ENCODE results near the gene LRMDA.

LRMDA gene

DNA sequence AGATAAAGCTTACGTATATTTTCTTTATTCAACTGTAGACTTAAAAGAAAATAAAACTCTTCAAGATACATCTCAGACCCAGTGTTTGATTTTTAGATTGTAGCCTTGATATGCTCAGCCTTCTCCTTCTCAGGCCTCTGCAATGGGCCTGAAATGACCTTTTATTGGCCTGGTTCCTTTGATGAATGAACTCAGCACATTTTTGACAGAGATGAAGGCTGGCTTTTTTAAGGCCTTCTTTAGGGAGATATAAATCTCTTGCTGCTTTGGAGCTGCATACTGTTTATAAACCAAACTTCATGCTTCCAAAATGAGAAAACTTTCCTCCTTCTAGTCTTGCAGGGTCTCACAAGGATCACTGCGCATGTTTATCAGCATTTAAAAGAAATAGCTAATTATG is 1049.8 kb downstream of the LRMDA start:
- no peaks in the 10 kb centered on the region for H3K79me2 ChIP-seq (ENCODE audit: control insufficient read depth, insufficient read depth, low read length, unreplicated experiment)
- H3K4me1 ChIP-seq (ENCODE audit: control insufficient read depth, insufficient read depth, low read length, unreplicated experiment): no peaks in the 10 kb centered on the region
- H3K27ac ChIP-seq (ENCODE audit: low read depth, low read length): no peak overlapping the region
- H3K27me3 ChIP-seq (ENCODE audit: insufficient read depth, low read length): no peaks in the 10 kb centered on the region
- H2AFZ ChIP-seq (ENCODE audit: low read length, unreplicated experiment): no peak overlapping the region
- no peak overlapping the region for H3K4me3 ChIP-seq (ENCODE audit: low read depth, low read length)
- no peaks in the 10 kb centered on the region for H3K36me3 ChIP-seq (ENCODE audit: insufficient read depth, low read length)

DNA sequence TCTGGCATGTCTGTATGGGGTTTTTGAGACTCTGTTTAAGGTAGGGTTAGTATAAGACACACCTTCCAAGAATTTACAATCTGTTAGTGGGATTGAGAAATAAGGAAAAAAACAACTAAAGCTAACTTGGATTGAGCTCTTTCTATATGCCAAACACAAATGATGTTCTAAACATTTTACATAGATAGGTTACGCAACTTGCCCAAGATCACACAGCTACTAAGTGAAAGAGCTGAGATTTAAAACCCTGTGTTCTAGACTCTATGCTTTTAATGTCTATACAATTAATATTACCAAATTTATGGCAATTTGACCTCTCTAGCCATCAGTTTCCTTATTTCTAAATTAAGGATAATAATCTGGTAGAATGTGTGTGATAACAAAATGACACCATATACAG is 1056.2 kb downstream of the LRMDA start:
- no peaks in the 10 kb centered on the region for H3K79me2 ChIP-seq (ENCODE audit: control insufficient read depth, insufficient read depth, low read length, unreplicated experiment)
- H2AFZ ChIP-seq (ENCODE audit: low read length, unreplicated experiment): no peak overlapping the region
- H3K27ac ChIP-seq (ENCODE audit: low read depth, low read length): no peak overlapping the region
- H3K4me1 ChIP-seq (ENCODE audit: control insufficient read depth, insufficient read depth, low read length, unreplicated experiment): peaks cover 7% of the 10 kb centered on the region
- no peaks in the 10 kb centered on the region for H3K27me3 ChIP-seq (ENCODE audit: insufficient read depth, low read length)
- no peaks in the 10 kb centered on the region for H3K36me3 ChIP-seq (ENCODE audit: insufficient read depth, low read length)
- H3K4me3 ChIP-seq (ENCODE audit: low read depth, low read length): no peak overlapping the region

GRCh38 chr10:76488602-76489001 is 1057.2 kb downstream of the LRMDA start:
- no peak overlapping the region for H3K27ac ChIP-seq (ENCODE audit: low read depth, low read length)
- no peaks in the 10 kb centered on the region for H3K79me2 ChIP-seq (ENCODE audit: control insufficient read depth, insufficient read depth, low read length, unreplicated experiment)
- no peaks in the 10 kb centered on the region for H3K36me3 ChIP-seq (ENCODE audit: insufficient read depth, low read length)

DNA sequence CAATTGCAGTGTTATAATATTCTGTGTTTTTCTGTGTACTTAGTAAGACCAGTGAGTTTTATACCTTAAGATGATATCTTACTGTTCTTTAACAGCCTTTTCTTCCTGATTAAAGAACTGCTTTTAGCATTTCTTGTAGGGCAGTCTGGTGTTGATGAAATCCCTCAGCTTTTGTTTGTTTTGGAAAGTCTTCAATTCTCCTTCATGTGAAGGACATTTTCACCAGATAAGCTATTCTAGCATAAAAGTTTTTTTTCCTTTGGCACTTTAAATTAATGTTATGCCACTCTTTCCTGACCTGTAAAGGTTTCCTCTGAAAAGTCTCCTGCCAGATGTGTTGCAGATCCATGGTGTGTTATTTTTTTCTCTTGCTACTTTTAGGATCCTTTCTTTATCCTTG is 1059.8 kb downstream of the LRMDA start:
- Histone ChIP-seq H3K4me3 (ENCODE audit: low read depth, low read length) (no peak overlapping the region), H3K4me1 (ENCODE audit: control insufficient read depth, insufficient read depth, low read length, unreplicated experiment) (peaks cover 7% of the 10 kb centered on the region), H3K27me3 (ENCODE audit: insufficient read depth, low read length) (no peaks in the 10 kb centered on the region), H3K36me3 (ENCODE audit: insufficient read depth, low read length) (no peaks in the 10 kb centered on the region), H3K79me2 (ENCODE audit: control insufficient read depth, insufficient read depth, low read length, unreplicated experiment) (no peaks in the 10 kb centered on the region), H3K27ac (ENCODE audit: low read depth, low read length) (no peak overlapping the region), H2AFZ (ENCODE audit: low read length, unreplicated experiment) (no peak overlapping the region)

More at GRCh38 chr10:76488602-76489001, 1057.2 kb downstream of the LRMDA start:
- Histone ChIP-seq H3K4me1 (ENCODE audit: control insufficient read depth, insufficient read depth, low read length, unreplicated experiment) (peaks cover 7% of the 10 kb centered on the region), H3K4me3 (ENCODE audit: low read depth, low read length) (no peak overlapping the region), H3K27me3 (ENCODE audit: insufficient read depth, low read length) (no peaks in the 10 kb centered on the region), H2AFZ (ENCODE audit: low read length, unreplicated experiment) (no peak overlapping the region)

GRCh38 chr10:76492026-76492425 is 1060.6 kb downstream of the LRMDA start:
- H2AFZ ChIP-seq (ENCODE audit: low read length, unreplicated experiment): no peak overlapping the region
- H3K36me3 ChIP-seq (ENCODE audit: insufficient read depth, low read length): no peaks in the 10 kb centered on the region
- no peaks in the 10 kb centered on the region for H3K79me2 ChIP-seq (ENCODE audit: control insufficient read depth, insufficient read depth, low read length, unreplicated experiment)
- no peak overlapping the region for H3K4me3 ChIP-seq (ENCODE audit: low read depth, low read length)
- no peak overlapping the region for H3K27ac ChIP-seq (ENCODE audit: low read depth, low read length)
- H3K4me1 ChIP-seq (ENCODE audit: control insufficient read depth, insufficient read depth, low read length, unreplicated experiment): peaks cover 7% of the 10 kb centered on the region
- no peaks in the 10 kb centered on the region for H3K27me3 ChIP-seq (ENCODE audit: insufficient read depth, low read length)

DNA sequence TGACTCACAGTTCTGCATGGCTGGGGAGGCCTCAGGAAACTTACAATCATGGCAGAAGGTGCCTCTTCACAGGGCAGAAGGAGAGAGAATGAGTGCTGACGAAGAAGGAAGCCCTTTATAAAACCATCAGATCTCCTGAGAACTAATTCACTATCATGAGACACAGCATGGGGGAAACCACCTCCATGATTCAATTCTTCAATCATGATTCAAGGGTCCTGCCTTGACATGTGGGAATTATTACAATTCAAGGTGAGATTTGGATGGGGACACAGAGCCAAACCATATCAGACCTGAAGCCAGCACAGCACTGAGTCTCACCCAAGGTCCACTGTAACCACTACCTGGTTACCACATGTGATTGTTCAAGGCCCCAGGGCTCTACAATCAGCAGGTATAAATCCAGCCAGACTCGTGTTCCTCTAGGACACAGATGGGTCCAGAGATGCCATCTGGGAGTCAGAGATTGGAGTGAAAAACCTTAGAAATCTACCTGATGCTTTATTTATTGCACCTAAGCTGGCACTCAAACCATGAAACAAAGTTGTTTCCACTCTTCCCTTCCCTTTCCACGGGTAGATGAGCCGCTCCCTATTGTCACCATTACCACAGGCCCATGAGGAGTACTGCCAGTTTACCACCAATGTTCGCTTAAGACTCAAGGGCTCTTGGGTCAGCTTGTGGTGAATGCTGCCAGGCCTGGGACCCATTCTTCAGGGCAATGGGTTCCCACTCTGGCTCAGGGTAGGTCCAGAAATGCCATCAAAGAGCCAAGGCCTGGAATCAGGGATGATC is 1061.5 kb downstream of the LRMDA start:
- Histone ChIP-seq H2AFZ (ENCODE audit: low read length, unreplicated experiment) (no peak overlapping the region), H3K79me2 (ENCODE audit: control insufficient read depth, insufficient read depth, low read length, unreplicated experiment) (no peaks in the 10 kb centered on the region), H3K27me3 (ENCODE audit: insufficient read depth, low read length) (no peaks in the 10 kb centered on the region), H3K4me3 (ENCODE audit: low read depth, low read length) (no peak overlapping the region), H3K4me1 (ENCODE audit: control insufficient read depth, insufficient read depth, low read length, unreplicated experiment) (peaks cover 7% of the 10 kb centered on the region), H3K27ac (ENCODE audit: low read depth, low read length) (no peak overlapping the region), H3K36me3 (ENCODE audit: insufficient read depth, low read length) (no peaks in the 10 kb centered on the region)

DNA sequence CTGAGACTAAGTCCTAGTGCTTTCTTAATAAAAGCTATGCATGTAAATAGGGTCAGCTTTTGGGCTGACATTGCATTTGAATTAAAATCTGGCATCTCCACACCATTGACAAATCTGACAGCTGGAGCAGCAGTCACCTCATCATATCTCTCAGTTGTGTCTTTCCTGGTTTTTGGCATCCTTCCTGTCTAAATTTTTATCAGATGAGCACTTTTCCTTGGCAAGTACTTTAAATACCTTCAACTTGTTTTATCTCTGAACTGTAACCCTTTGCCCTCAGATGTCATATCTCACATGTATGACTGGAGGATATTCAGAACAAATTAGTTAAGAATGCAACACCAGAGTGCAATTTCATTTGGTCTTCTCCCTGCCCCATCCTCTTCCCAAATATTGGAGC is 1066.2 kb downstream of the LRMDA start:
- no peaks in the 10 kb centered on the region for H3K36me3 ChIP-seq (ENCODE audit: insufficient read depth, low read length)
- H3K27me3 ChIP-seq (ENCODE audit: insufficient read depth, low read length): no peaks in the 10 kb centered on the region
- H2AFZ ChIP-seq (ENCODE audit: low read length, unreplicated experiment): no peak overlapping the region
- no peak overlapping the region for H3K27ac ChIP-seq (ENCODE audit: low read depth, low read length)
- no peaks in the 10 kb centered on the region for H3K79me2 ChIP-seq (ENCODE audit: control insufficient read depth, insufficient read depth, low read length, unreplicated experiment)
- no peaks in the 10 kb centered on the region for H3K4me1 ChIP-seq (ENCODE audit: control insufficient read depth, insufficient read depth, low read length, unreplicated experiment)
- no peak overlapping the region for H3K4me3 ChIP-seq (ENCODE audit: low read depth, low read length)

DNA sequence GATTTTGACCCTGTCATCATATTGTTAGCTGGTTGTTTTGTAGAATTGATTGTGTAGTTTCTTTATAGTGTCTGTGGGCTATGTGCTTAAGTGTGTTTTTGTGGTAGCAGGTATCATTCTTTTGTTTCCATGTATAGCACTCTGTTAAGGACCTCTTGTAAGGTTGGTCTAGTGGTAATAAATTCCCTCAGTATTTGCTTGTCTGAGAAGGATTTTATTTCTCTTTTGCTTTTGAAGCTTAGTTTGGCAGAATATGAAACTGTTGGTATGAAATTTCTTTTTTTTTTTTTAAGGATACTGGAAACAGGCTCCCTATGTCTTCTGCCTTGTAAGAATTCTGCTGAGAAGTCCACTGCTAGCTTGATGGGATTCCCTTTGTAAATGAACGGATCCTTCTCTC is 1073.4 kb downstream of the LRMDA start:
- Histone ChIP-seq H3K4me3 (ENCODE audit: low read depth, low read length) (no peak overlapping the region), H3K36me3 (ENCODE audit: insufficient read depth, low read length) (no peaks in the 10 kb centered on the region), H3K79me2 (ENCODE audit: control insufficient read depth, insufficient read depth, low read length, unreplicated experiment) (no peaks in the 10 kb centered on the region), H2AFZ (ENCODE audit: low read length, unreplicated experiment) (no peak overlapping the region), H3K27me3 (ENCODE audit: insufficient read depth, low read length) (no peaks in the 10 kb centered on the region), H3K27ac (ENCODE audit: low read depth, low read length) (no peak overlapping the region), H3K4me1 (ENCODE audit: control insufficient read depth, insufficient read depth, low read length, unreplicated experiment) (no peaks in the 10 kb centered on the region)

- H3K27ac ChIP-seq (ENCODE audit: low read depth, low read length): no peak overlapping the region
- no peak overlapping the region for H3K4me3 ChIP-seq (ENCODE audit: low read depth, low read length)
- no peak overlapping the region for H2AFZ ChIP-seq (ENCODE audit: low read length, unreplicated experiment)
- no peaks in the 10 kb centered on the region for H3K36me3 ChIP-seq (ENCODE audit: insufficient read depth, low read length)
- H3K4me1 ChIP-seq (ENCODE audit: control insufficient read depth, insufficient read depth, low read length, unreplicated experiment): no peaks in the 10 kb centered on the region
- H3K27me3 ChIP-seq (ENCODE audit: insufficient read depth, low read length): no peaks in the 10 kb centered on the region
- H3K79me2 ChIP-seq (ENCODE audit: control insufficient read depth, insufficient read depth, low read length, unreplicated experiment): no peaks in the 10 kb centered on the region
Measured at GRCh38 chr10:76509446-76509845, 1078.0 kb downstream of the LRMDA start.

GRCh38 chr10:76514321-76514720 is 1082.9 kb downstream of the LRMDA start:
- Histone ChIP-seq H3K27ac (ENCODE audit: low read depth, low read length) (no peak overlapping the region), H3K4me3 (ENCODE audit: low read depth, low read length) (no peak overlapping the region), H3K4me1 (ENCODE audit: control insufficient read depth, insufficient read depth, low read length, unreplicated experiment) (no peaks in the 10 kb centered on the region), H2AFZ (ENCODE audit: low read length, unreplicated experiment) (no peak overlapping the region), H3K79me2 (ENCODE audit: control insufficient read depth, insufficient read depth, low read length, unreplicated experiment) (no peaks in the 10 kb centered on the region), H3K27me3 (ENCODE audit: insufficient read depth, low read length) (no peaks in the 10 kb centered on the region), H3K36me3 (ENCODE audit: insufficient read depth, low read length) (no peaks in the 10 kb centered on the region)

DNA sequence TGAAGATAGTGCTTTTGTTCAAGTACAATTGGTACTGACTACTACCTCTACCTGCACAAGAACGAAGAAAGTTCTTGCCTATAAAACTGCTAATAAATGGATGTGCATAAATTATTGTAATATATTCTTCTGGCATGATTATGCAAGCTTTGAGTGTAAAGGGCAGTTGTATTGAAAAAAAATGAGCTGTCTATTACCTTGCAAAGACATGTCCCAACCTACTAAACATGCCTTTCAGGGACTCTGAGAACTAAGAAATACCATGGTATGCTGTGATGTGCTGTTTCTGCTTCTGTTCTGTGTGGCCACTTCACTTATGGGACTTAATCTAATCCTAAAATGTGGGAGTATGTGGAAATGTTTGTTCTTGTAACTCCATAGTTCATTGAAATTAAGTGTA is 1083.4 kb downstream of the LRMDA start:
- no peaks in the 10 kb centered on the region for H3K27me3 ChIP-seq (ENCODE audit: insufficient read depth, low read length)
- H2AFZ ChIP-seq (ENCODE audit: low read length, unreplicated experiment): no peak overlapping the region
- no peaks in the 10 kb centered on the region for H3K4me1 ChIP-seq (ENCODE audit: control insufficient read depth, insufficient read depth, low read length, unreplicated experiment)
- no peak overlapping the region for H3K4me3 ChIP-seq (ENCODE audit: low read depth, low read length)
- no peaks in the 10 kb centered on the region for H3K36me3 ChIP-seq (ENCODE audit: insufficient read depth, low read length)
- H3K79me2 ChIP-seq (ENCODE audit: control insufficient read depth, insufficient read depth, low read length, unreplicated experiment): no peaks in the 10 kb centered on the region
- H3K27ac ChIP-seq (ENCODE audit: low read depth, low read length): no peak overlapping the region

All from ACC112 (cell line).